Activated gamma-delta T cell treated with Interleukin-2 at 50 U/mL for 16 hours (primary cell): ENCODE data around the gene SFXN2.
"Not testable (repeated sequence)": the region's sequence is repeated elsewhere in the genome, so short reads cannot be mapped to it uniquely, and the experiment has no call there.

ENCODE experiments used
- DNase-seq: peaks from one replicate; pipeline ENCODE4 v3.0.0-alpha.2; 2020

SFXN2 gene

DNA sequence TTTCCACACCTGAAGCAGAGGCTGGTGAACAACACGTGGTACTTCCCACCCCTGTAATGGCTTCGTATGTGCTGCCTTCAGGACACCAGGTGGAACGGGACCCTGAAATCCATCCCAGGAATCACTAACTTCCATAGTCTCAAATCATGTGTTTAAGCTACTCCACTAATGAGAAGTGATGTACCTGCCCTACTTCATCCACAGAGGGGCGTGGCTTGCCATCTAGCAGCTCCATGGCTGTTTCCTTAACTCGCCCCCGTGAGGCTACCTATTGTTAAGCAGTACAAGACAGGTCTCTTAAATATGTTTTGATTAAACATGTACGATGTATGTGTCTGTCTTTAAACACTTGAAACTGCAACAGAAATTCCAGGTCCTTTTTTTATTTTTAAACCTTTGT lies 32.0 kb upstream of the SFXN2 start:
- DNase-seq, result no peak

DNA sequence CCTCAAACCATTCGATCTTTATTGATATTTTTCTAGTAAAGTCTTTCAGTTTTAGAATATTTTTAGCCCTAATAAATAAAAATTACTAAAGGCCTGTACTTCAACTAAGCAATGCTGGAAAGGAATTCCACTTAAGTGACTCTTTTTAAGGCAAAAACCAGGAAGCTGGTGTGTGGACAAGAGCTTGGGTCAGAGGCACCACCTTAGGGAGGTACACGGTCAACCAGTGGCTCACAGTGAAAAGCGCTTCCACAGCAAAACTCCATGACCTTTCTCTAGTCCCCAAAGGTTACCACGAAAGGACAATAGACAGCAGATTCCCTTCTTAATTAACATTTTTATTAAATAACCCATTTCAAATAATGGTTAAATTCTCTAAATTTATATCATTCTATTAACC lies 31.5 kb upstream of the SFXN2 start:
- no peak for DNase-seq

GRCh38 chr10:102683736-102684135 lies 30.7 kb upstream of the SFXN2 start:
- no peak for DNase-seq

- no peak for DNase-seq
Measured at GRCh38 chr10:102691285-102692066, 23.0 kb upstream of the SFXN2 start.

- not testable (repeated sequence) for DNase-seq
Measured at GRCh38 chr10:102695401-102695800, 19.0 kb upstream of the SFXN2 start.

GRCh38 chr10:102696736-102697135 lies 17.7 kb upstream of the SFXN2 start:
- DNase-seq, result no peak

GRCh38 chr10:102698894-102699293 lies 15.5 kb upstream of the SFXN2 start:
- no peak for DNase-seq

DNA sequence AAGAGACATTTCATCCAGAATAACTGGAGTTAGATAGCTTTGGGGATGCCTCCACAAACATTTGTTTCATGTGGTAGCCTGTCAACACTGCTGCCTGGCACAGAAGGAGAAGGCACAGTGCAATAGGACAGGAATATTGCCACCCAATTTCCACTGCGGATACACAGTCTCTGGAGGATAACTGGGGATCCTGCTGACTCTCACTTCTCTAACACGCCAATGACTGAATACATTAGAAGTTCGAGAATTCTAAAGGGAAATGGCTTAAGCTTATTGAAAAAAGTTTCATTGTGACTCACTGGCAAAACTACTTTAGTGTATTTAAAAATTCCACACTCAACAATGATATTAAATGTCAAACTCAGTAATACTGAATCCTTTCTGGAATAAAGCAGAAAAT lies 13.2 kb upstream of the SFXN2 start:
- no peak for DNase-seq

DNA sequence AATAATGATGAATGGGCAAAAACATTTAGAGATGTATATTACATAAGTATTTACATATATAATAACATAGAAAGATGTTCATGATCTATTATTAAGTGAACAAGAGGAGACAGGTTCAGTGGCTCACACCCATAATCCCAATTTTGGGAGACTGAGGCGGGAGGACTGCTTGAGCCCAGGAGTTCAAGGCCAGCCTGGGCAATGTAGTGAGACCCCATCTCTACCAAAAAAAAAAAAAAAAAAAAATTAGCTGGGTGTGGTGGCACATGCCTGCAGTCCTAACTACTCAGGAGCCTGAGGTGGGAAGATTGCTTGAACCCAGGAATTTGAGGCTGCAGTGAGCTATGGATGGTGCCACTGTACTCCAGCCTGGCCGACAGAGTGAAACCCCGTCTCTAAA lies 12.6 kb upstream of the SFXN2 start:
- no peak for DNase-seq

DNA sequence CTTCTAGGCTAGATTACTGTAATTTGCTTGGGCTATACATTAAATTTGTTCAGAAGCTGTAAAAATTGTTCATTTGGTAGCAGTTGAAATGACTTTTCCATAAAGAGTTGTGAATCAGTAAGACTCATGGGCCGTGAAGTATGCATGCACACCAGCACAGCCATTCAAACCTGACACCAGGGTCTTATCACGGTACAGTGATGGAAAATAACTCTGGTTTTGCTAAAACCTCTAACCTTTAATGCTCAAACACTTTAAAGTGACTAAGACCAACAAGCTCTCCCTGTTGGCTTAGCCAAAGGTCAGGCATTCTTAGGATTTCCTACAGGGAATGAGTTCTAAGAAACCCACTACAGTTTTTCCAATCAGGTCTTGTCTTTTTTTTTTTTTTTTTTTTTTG lies 11.7 kb upstream of the SFXN2 start:
- DNase-seq, result no peak

- DNase-seq, result no peak
Measured at GRCh38 chr10:102704915-102705314, 9.5 kb upstream of the SFXN2 start.

GRCh38 chr10:102705531-102705930 lies 8.9 kb upstream of the SFXN2 start:
- no peak for DNase-seq

- DNase-seq, result no peak
Measured at GRCh38 chr10:102710609-102711008, 3.8 kb upstream of the SFXN2 start.

GRCh38 chr10:102712089-102712488 lies 2.3 kb upstream of the SFXN2 start:
- DNase-seq, result no peak

DNA sequence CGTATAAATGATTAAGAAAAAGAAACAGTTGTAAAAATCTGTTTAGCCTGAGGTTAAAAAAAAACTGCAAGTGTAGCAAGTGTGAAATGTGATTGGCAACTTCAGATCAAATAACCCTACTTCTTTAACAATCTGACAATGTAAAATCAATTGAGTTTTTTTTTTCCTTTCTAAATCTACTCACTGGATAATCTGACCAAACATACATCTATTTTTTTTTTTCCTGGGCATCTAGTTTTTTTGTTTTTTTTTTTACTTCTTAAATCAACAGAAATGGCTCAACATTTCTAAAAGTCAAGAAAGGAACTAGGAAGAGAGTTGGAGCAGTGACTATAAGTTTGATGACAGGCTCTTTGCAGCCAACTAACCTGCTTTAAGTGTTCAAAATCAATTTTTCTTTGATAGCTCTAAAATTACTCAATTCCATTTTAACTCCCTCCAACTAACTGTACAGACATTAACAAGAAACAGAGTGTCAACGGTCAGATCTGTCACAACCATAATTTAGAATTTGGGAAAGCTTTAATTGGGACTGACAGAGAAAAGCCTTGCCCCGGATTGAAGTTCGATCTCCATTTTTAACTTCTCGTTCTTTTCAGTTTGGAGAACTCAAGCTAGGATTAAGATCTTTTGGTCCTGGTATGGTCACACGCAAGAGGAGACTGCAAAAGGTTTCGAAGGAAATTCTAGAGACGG lies 1.4 kb upstream of the SFXN2 start:
- DNase-seq, result no peak

GRCh38 chr10:102713539-102713813 lies 960 bp upstream of the SFXN2 start:
- no peak for DNase-seq

- peak; percentile 93 for DNase-seq
Measured at GRCh38 chr10:102713814-102714620, 419 bp upstream of the SFXN2 start, which contains the start of gene ARL3. TSS of gene ARL3 (minus strand) at chr10:102714397. CDS start at chr10:102714275, 122 bp downstream.

- DNase-seq, result no peak
Measured at GRCh38 chr10:102715880-102716279, 1.4 kb downstream of the SFXN2 start.

- not testable (repeated sequence) for DNase-seq
Measured at GRCh38 chr10:102716900-102717565, 2.6 kb downstream of the SFXN2 start.

GRCh38 chr10:102718220-102718619 lies 3.8 kb downstream of the SFXN2 start:
- no peak for DNase-seq

- DNase-seq, result no peak
Measured at GRCh38 chr10:102720337-102720736, 5.9 kb downstream of the SFXN2 start.

GRCh38 chr10:102720775-102721301 lies 6.4 kb downstream of the SFXN2 start:
- no peak for DNase-seq

- DNase-seq, result no peak
Measured at GRCh38 chr10:102721954-102722353, 7.5 kb downstream of the SFXN2 start.
